CD4-positive, alpha-beta T cell (primary cell): ENCODE measurements around the gene ERG28. TPM values are rescaled to one million over a fixed set of nuclear protein-coding genes. Genes with fewer than 3 reads are reported as not detected.

Experiments
- ATAC-seq: fragments of 200-7000 bp; cut with Tn5 transposase; one replicate; pipeline ENCODE4 v1.10.0; 2022; ENCODE audit warnings: mild to moderate bottlenecking; ENCODE audit not compliant: poor library complexity
- CTCF ChIA-PET: fragments of 350-600 bp; sonication (Branson Sonifier 250); formaldehyde crosslinking; loops from one replicate; lab custom pipeline; 2021; ENCODE audit warnings: antibody characterized with exemption, inconsistent platforms; lab: Charles Lee
- POLR2A ChIA-PET: fragments of 350-600 bp; sonication (Branson Sonifier 250); formaldehyde crosslinking; loops from one replicate; lab custom pipeline; 2021; ENCODE audit warnings: antibody characterized with exemption, inconsistent platforms; lab: Charles Lee
- DNase-seq, 14 experiments: peaks; one replicate each; pipeline ENCODE4 v3.0.0-alpha.2; 2013 to 2020; ENCODE audit warnings: mixed read lengths in 2 of 14
- H3K27ac ChIP-seq, 2 donors: one replicate each; pipeline versions ENCODE4 v1.5.1 to v1.7.0; 2013; ENCODE audit warnings: low read length in 2 of 2, low read depth in 1 of 2, mild to moderate bottlenecking in 1 of 2
- H3K27me3 ChIP-seq, 2 experiments: 1 replicate in 1 of 2; 2 replicates in 1 of 2; pipeline versions ENCODE4 v1.6.1 to v1.7.0; 2013; ENCODE audit warnings: low read length in 2 of 2, control low read depth in 1 of 2, mild to moderate bottlenecking in 1 of 2, moderate library complexity in 1 of 2; ENCODE audit not compliant: insufficient read depth in 2 of 2, control insufficient read depth in 1 of 2
- H3K36me3 ChIP-seq: one replicate; pipeline ENCODE4 v1.6.1; 2013; ENCODE audit warnings: low read length, control low read depth; ENCODE audit not compliant: insufficient read depth
- H3K4me1 ChIP-seq: one replicate; pipeline ENCODE4 v1.6.1; 2013; ENCODE audit warnings: low read length, control low read depth; ENCODE audit not compliant: insufficient read depth
- H3K4me3 ChIP-seq: one replicate; pipeline ENCODE4 v1.5.1; 2013; ENCODE audit warnings: mild to moderate bottlenecking, low read length, moderate library complexity
- H3K9me3 ChIP-seq, 2 experiments: 1 replicate in 1 of 2; 2 replicates in 1 of 2; pipeline versions ENCODE4 v1.6.1 to v1.7.0; 2013; ENCODE audit warnings: low read length in 2 of 2, mild to moderate bottlenecking in 2 of 2, control low read depth in 1 of 2, moderate library complexity in 1 of 2; ENCODE audit not compliant: control insufficient read depth in 1 of 2, insufficient read depth in 1 of 2
- H3K27ac Mint-ChIP-seq: one replicate; pipeline ENCODE4 v1.8.0; 2020; ENCODE audit warnings: mixed read lengths
- H3K27me3 Mint-ChIP-seq: one replicate; pipeline ENCODE4 v1.8.0; 2021; ENCODE audit warnings: mixed read lengths
- H3K36me3 Mint-ChIP-seq: one replicate; pipeline ENCODE4 v1.8.0; 2021; ENCODE audit warnings: low read depth, mixed read lengths
- H3K4me1 Mint-ChIP-seq: one replicate; pipeline ENCODE4 v1.8.0; 2021; ENCODE audit warnings: low read depth, mixed read lengths
- H3K4me3 Mint-ChIP-seq: one replicate; pipeline ENCODE4 v1.8.0; 2020; ENCODE audit warnings: mild to moderate bottlenecking, mixed read lengths
- H3K9me3 Mint-ChIP-seq: one replicate; pipeline ENCODE4 v1.8.0; 2020; ENCODE audit warnings: mixed read lengths
- CTCF ChIP-seq: fragments of 200-600 bp; IDR thresholded peaks from one replicate; pipeline ENCODE4 v1.8.0; 2022; ENCODE audit warnings: antibody characterized with exemption, mild to moderate bottlenecking
- intact Hi-C, 2 experiments: fragments of 100-400 bp; cut with DNase I in 1 of 2; cut with micrococcal nuclease in 1 of 2; formaldehyde crosslinking; loops; one replicate each; pipeline versions ENCODE4 v1.15.1 to v1.9.0; 2023 to 2025; cut with DNase I, micrococcal nuclease
- total RNA-seq, 174 experiments: library from RNA in 2 of 174; stranded (reverse) in 2 of 174; gene quantifications; one replicate each; pipeline ENCODE4 v1.2.3 and lab custom pipeline; 2021 to 2026

ERG28 gene
- total RNA-seq, 2 experiments from 2014 or later, result 5.7 to 5.8 TPM

GRCh38 chr14:75615200-75615599, 45.5 kb downstream of the ERG28 start:
- no peak overlapping the region for H3K27ac Mint-ChIP-seq
- no peaks in the 10 kb centered on the region for H3K36me3 Mint-ChIP-seq
- H3K9me3 Mint-ChIP-seq, result no peaks in the 10 kb centered on the region
- ATAC-seq (no peak), DNase-seq (peak in 3 of 14 experiments; percentile 25 to 69 (median 53))
- ChIA-PET POLR2A (no interaction called here), CTCF (no interaction called here)
- no peaks in the 10 kb centered on the region for H3K27me3 Mint-ChIP-seq
- no peaks in the 10 kb centered on the region for H3K4me1 Mint-ChIP-seq
- intact Hi-C loops, result no loop called here
- TF ChIP-seq CTCF, result no peak
- Histone ChIP-seq H3K4me1 (no peaks in the 10 kb centered on the region), H3K9me3 (no peaks in the 10 kb centered on the region), H3K27ac (no peak overlapping the region), H3K36me3 (no peaks in the 10 kb centered on the region), H3K27me3 (no peaks in the 10 kb centered on the region), H3K4me3 (no peak overlapping the region)
- no peak overlapping the region for H3K4me3 Mint-ChIP-seq

- Histone ChIP-seq H3K9me3 (no peaks in the 10 kb centered on the region), H3K4me3 (no peak overlapping the region), H3K27me3 (no peaks in the 10 kb centered on the region), H3K27ac (no peak overlapping the region), H3K36me3 (no peaks in the 10 kb centered on the region), H3K4me1 (no peaks in the 10 kb centered on the region)
- no peak for TF ChIP-seq CTCF
- ChIA-PET CTCF (no interaction called here), POLR2A (no interaction called here)
- Mint-ChIP-seq H3K27ac (no peak overlapping the region), H3K27me3 (no peaks in the 10 kb centered on the region), H3K36me3 (no peaks in the 10 kb centered on the region), H3K4me3 (no peak overlapping the region), H3K9me3 (no peaks in the 10 kb centered on the region), H3K4me1 (no peaks in the 10 kb centered on the region)
- intact Hi-C loops, result no loop called here
- ATAC-seq (no peak), DNase-seq (peak in 2 of 14 experiments; percentile 49 to 59)
Observed at GRCh38 chr14:75614179-75614578, 46.5 kb downstream of the ERG28 start.

DNA sequence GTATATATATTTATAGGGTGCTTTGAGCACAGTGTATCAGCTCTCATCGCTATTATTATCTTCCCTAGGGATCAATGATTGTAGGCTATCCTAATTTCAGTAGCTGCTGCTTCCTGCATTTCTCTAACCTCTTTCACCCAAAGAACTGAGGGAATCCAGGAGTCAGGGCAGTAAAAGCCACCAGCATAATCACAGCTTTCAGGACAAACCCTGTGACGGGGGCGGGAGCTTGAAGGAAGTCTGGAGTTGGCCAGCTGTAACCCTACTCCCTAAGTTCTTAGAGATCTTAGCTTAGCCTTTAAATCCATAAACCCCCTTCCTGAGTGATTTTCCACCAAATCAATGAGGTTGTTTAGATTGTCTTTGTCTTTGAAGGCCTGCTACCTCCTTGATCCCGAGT, 48.5 kb downstream of the ERG28 start:
- H3K4me1 ChIP-seq, result no peaks in the 10 kb centered on the region
- Mint-ChIP-seq H3K4me3 (no peak overlapping the region), H3K36me3 (no peaks in the 10 kb centered on the region), H3K9me3 (no peaks in the 10 kb centered on the region), H3K27me3 (no peaks in the 10 kb centered on the region), H3K4me1 (no peaks in the 10 kb centered on the region), H3K27ac (no peak overlapping the region)
- H3K27ac ChIP-seq, result no peak overlapping the region
- H3K9me3 ChIP-seq, result peaks cover 5 to 7% of the 10 kb centered on the region in 2 experiments
- DNase-seq, result no peak
- POLR2A ChIA-PET, result no interaction called here
- H3K27me3 ChIP-seq, result no peaks in the 10 kb centered on the region
- intact Hi-C loops, result no loop called here
- ATAC-seq, result no peak
- TF ChIP-seq CTCF, result no peak
- CTCF ChIA-PET, result no interaction called here
- no peak overlapping the region for H3K4me3 ChIP-seq
- no peaks in the 10 kb centered on the region for H3K36me3 ChIP-seq
